Cardiac muscle cell (in vitro differentiated cells and primary cell): Measurements from ENCODE around the gene RETSAT. TPM values are rescaled to one million over a fixed set of nuclear protein-coding genes. Genes with fewer than 3 reads are reported as not detected.
"Not testable (repeated sequence)": the region's sequence is repeated elsewhere in the genome, so short reads cannot be mapped to it uniquely, and the experiment has no call there.

ENCODE experiments used
- DNase-seq, 2 donors: peaks; one replicate each; pipeline versions ENCODE4 v3.0.0 to v3.0.0-alpha.2; 2010 to 2017; ENCODE audit warnings: low read depth in 1 of 2, low spot score in 1 of 2
- H3K27ac ChIP-seq: fragments of 200-600 bp; sonication (generic); 2 replicates; pipeline ENCODE4 v1.5.1; 2016
- H3K27me3 ChIP-seq: fragments of 200-600 bp; sonication (generic); 2 replicates; pipeline ENCODE4 v1.6.0; 2016; ENCODE audit warnings: control low read depth
- H3K36me3 ChIP-seq: fragments of 200-600 bp; sonication (generic); 2 replicates; pipeline ENCODE4 v1.5.1; 2016; ENCODE audit warnings: control low read depth
- H3K4me1 ChIP-seq: fragments of 200-600 bp; sonication (generic); 2 replicates; pipeline ENCODE4 v1.8.1; 2017; ENCODE audit warnings: low read depth, mild to moderate bottlenecking, mixed run types
- H3K4me3 ChIP-seq: fragments of 200-600 bp; sonication (generic); 2 replicates; pipeline ENCODE4 v1.5.1; 2016; ENCODE audit warnings: mild to moderate bottlenecking
- H3K9me3 ChIP-seq: fragments of 200-600 bp; sonication (generic); 2 replicates; pipeline ENCODE4 v1.5.1; 2017; ENCODE audit warnings: low read depth, mild to moderate bottlenecking, control low read depth
- polyA plus RNA-seq: library from polyadenylated mRNA; unstranded; fragments of >200 nt; fragmentation: Nextera tagmentation; extraction: Ambion mirVana; gene quantifications from 2 replicates; pipeline ENCODE4 v1.2.1, GENCODE V29; 2016
- total RNA-seq: library from RNA; depleted of rRNA; stranded (reverse); fragments of >200 nt; gene quantifications from 2 replicates; pipeline ENCODE4 v1.2.3, GENCODE V29; 2016
- TF ChIP-seq, protein P1 (sequence below): IDR thresholded peaks from 2 replicates; pipeline ENCODE4 v1.5.1; 2012; ENCODE audit warnings: low read depth, mild to moderate bottlenecking, low read length

Gene RETSAT
- total and polyA plus RNA-seq, 2 experiments from 2014 or later: 5.7 to 17.6 TPM

DNA sequence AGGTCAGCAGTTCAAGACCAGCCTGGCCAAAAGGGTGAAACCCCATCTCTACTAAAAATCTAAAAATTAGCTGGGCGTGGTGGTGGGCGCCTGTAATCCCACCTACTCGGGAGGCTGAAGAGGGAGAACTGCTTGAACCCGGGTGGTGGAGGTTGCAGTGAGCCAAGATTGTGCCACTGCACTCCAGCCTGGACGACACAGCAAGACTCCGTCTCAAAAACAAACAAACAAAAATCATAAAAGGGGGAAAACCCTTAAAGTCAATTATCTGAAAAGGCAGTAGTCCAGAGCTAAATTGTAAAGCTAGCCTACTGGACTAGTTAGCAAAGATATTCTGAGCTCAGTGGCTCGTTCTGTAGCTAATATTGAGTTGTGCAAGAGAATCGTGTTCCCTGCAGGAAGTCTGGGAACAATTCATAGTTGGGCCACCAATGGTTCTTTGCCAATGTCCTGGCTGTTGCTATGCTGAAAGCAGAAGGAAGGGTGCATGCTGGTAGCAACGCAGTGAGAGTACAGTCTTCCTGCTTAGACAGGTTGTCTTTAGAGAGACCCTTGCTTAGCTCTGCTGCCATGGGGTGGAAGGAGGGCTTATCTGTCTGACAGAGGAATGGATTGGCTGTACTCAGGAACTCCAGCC lies 30.9 kb downstream of the RETSAT start:
- no peak for DNase-seq
- no peaks in the 10 kb centered on the region for H3K27me3 ChIP-seq
- no peak overlapping the region for H3K4me3 ChIP-seq
- H3K9me3 ChIP-seq: no peaks in the 10 kb centered on the region
- TF ChIP-seq, protein P1, sequence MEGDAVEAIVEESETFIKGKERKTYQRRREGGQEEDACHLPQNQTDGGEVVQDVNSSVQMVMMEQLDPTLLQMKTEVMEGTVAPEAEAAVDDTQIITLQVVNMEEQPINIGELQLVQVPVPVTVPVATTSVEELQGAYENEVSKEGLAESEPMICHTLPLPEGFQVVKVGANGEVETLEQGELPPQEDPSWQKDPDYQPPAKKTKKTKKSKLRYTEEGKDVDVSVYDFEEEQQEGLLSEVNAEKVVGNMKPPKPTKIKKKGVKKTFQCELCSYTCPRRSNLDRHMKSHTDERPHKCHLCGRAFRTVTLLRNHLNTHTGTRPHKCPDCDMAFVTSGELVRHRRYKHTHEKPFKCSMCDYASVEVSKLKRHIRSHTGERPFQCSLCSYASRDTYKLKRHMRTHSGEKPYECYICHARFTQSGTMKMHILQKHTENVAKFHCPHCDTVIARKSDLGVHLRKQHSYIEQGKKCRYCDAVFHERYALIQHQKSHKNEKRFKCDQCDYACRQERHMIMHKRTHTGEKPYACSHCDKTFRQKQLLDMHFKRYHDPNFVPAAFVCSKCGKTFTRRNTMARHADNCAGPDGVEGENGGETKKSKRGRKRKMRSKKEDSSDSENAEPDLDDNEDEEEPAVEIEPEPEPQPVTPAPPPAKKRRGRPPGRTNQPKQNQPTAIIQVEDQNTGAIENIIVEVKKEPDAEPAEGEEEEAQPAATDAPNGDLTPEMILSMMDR: no peak
- no peak overlapping the region for H3K27ac ChIP-seq
- peaks cover 21% of the 10 kb centered on the region for H3K4me1 ChIP-seq
- peaks cover 28% of the 10 kb centered on the region for H3K36me3 ChIP-seq

DNA sequence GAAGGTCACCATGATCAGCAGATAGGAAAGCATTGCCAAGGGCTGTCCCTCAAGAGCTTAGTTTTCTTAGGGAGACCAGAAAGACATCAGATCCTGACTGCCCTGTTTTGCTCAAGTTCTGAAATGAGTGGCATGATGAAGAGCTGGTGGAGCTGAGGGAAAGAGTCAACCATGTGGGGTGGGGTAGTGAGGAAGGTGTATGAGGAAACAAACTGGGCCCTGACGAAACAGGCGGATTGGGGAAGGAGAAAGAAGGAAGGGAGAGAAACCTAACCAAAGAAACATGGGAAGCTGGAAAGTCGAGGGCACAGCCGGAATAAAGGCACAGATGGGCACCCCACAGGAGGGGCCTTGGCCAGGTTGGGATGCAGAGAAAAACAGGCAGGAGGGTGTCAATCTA lies 34.5 kb downstream of the RETSAT start:
- H3K27me3 ChIP-seq: no peaks in the 10 kb centered on the region
- TF ChIP-seq, protein P1: no peak
- no peaks in the 10 kb centered on the region for H3K9me3 ChIP-seq
- DNase-seq: no peak
- peaks cover 27% of the 10 kb centered on the region for H3K36me3 ChIP-seq
- no peaks in the 10 kb centered on the region for H3K4me1 ChIP-seq
- H3K4me3 ChIP-seq: no peak overlapping the region
- no peak overlapping the region for H3K27ac ChIP-seq

DNA sequence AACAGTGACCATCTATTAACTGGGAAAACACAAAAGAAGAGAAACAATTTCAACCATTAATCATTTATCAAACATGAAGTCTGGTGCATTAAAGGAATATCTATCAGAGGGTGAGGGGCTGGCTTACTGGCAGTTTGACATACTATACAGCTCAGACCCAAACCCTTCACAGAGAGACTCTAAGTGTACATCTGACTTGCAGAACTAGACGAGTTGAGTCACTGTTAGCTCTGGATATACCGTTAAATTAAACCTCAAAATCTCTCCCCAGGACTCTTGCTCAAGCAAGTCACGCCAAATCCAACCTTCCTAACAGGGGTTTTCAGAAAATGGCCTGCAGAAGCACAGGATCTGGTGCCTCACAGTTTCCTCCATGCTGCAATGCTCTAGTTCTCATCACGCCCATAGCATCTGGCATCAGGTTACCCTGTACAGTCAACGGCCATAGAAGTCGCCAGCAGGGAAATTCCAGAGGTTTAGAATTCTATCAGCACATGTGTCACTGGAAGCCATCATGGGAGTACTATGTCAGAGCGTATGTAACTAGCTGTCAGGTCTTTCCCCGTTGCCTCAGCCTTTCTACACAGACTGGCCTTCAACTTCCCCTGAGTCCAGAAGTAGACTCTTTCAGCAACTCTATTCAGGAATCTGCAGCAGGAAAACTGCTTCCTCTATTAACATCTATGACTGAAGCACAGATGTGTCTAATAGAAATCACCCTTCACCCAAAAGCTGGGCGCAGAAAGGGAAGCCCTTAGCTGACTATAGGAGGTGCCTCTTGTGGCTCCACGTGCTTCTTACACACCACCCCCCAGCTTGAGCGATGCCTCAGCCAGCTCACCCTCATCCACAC lies 35.9 kb downstream of the RETSAT start:
- H3K4me1 ChIP-seq: no peaks in the 10 kb centered on the region
- DNase-seq: peak; percentile 50 to 57
- H3K27me3 ChIP-seq: no peaks in the 10 kb centered on the region
- H3K27ac ChIP-seq: peak overlapping the region; percentile 64
- H3K4me3 ChIP-seq: no peak overlapping the region
- peaks cover 13% of the 10 kb centered on the region for H3K36me3 ChIP-seq
- TF ChIP-seq, protein P1: no peak
- H3K9me3 ChIP-seq: no peaks in the 10 kb centered on the region

DNA sequence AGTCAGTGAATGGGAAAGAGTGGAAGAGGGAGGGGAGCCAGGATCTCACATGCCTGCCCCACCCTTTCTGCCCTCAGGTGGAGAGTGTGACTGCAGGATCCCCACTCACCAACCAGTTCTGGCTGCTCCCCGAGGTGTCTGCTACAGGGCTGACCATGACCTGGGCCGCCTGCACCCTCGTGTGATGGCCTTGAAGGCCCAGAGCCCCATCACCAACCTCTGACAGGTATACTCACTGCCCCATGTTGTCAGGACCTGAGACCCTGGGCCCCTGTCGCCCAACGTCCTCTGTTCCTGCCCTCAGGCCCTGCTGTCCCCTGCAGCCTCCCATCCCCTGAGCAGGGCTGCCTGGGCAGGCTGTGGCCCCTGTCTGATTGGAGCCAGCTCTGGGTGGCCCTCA lies 38.4 kb downstream of the RETSAT start:
- H3K36me3 ChIP-seq, H3K27me3 ChIP-seq, H3K27ac ChIP-seq, H3K9me3 ChIP-seq, H3K4me1 ChIP-seq, DNase-seq, H3K4me3 ChIP-seq: not testable (repeated sequence)

DNA sequence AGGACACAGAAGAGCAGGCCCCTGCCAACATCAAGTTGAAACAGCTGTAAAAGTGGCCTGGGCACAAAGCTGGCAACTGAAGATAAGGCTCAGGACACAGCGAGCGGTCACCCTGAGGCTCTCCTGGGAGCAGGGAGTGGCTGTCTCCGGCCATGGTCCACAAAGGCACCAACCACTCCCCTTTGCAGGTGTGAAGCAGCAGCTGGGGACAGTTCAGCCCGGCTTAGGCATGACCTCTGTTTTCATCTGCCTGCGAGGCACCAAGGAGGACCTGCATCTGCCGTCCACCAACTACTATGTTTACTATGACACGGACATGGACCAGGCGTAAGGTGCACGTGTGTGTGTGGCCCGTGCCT lies 39.5 kb downstream of the RETSAT start:
- H3K4me1 ChIP-seq: no peaks in the 10 kb centered on the region
- no peak overlapping the region for H3K4me3 ChIP-seq
- no peak for DNase-seq
- H3K36me3 ChIP-seq: no peaks in the 10 kb centered on the region
- H3K27me3 ChIP-seq: no peaks in the 10 kb centered on the region
- no peak overlapping the region for H3K27ac ChIP-seq
- TF ChIP-seq, protein P1: no peak
- no peaks in the 10 kb centered on the region for H3K9me3 ChIP-seq

DNA sequence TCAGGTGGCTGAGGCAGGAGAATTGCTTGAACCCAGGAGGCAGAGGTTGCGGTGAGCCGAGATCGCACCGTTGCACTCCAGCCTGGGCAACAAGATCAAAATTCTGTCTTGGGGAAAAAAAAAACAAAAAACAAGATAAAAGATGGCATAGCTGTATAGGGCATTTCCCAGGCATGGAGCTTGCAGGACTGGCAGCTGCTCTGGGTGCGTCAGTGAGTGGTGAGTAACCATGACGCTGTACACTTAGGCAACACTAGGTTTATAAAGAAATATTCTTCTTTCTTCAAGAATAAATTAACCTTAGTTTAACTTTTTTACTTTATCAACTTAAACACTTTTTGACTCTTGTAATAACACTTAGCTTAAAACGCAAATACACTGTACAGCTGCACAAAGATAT lies 41.9 kb downstream of the RETSAT start:
- TF ChIP-seq, protein P1: no peak
- Histone ChIP-seq H3K4me3 (no peak overlapping the region), H3K27me3 (no peaks in the 10 kb centered on the region), H3K27ac (no peak overlapping the region), H3K36me3 (no peaks in the 10 kb centered on the region), H3K9me3 (no peaks in the 10 kb centered on the region), H3K4me1 (no peaks in the 10 kb centered on the region)
- peak in 1 of 2 donors; percentile 72 for DNase-seq
